Body of pancreas (tissue), 4 donors: Measurements from ENCODE around the gene ACTN1. TPM values are rescaled to one million over a fixed set of nuclear protein-coding genes. Genes with fewer than 3 reads are reported as not detected.

Experiments
- ATAC-seq: fragments of 150-250 bp; one replicate; pipeline ENCODE4 v1.9.1; 2016
- DNase-seq, 4 donors: peaks; one replicate each; pipeline ENCODE4 v3.0.0-alpha.2; 2019
- H3K27ac ChIP-seq, 4 donors: fragments of 200-600 bp; sonication (generic); 1 replicate in 3 of 4; 2 replicates in 1 of 4; pipeline versions ENCODE4 v1.5.1 to v1.6.1; 2016 to 2019; ENCODE audit warnings: mild to moderate bottlenecking in 1 of 4, mixed read lengths in 1 of 4, moderate library complexity in 1 of 4
- H3K27me3 ChIP-seq, 2 donors: fragments of 200-600 bp; sonication (generic); one replicate each; pipeline ENCODE4 v1.6.0; 2016; ENCODE audit warnings: mild to moderate bottlenecking in 1 of 2
- H3K36me3 ChIP-seq, 2 donors: fragments of 200-600 bp; sonication (generic); replicated peaks in 1 of 2; 2 replicates each; pipeline ENCODE4 v1.5.1; 2016; ENCODE audit warnings: low read depth in 2 of 2; ENCODE audit not compliant: insufficient read depth in 1 of 2
- H3K4me1 ChIP-seq: fragments of 200-600 bp; sonication (generic); one replicate; pipeline ENCODE4 v1.6.0; 2016
- H3K4me3 ChIP-seq, 2 donors: fragments of 200-600 bp; sonication (generic); 1 replicate in 1 of 2; 2 replicates in 1 of 2; pipeline ENCODE4 v1.5.1; 2016 to 2019
- H3K9me3 ChIP-seq, 3 donors: fragments of 200-600 bp; sonication (generic); 1 replicate in 2 of 3; 2 replicates in 1 of 3; pipeline ENCODE4 v1.5.1; 2016
- CTCF ChIP-seq, 7 experiments: fragments of 450-650 bp in 4 of 7; fragments of 200-600 bp in 3 of 7; sonication (generic) in 3 of 7; IDR thresholded peaks; one replicate each; pipeline ENCODE4 v1.5.1; 2016 to 2019; ENCODE audit warnings: antibody characterized with exemption in 7 of 7
- POLR2A ChIP-seq, 3 donors: fragments of 450-650 bp; IDR thresholded peaks; one replicate each; pipeline ENCODE4 v1.6.1; 2016; ENCODE audit warnings: antibody characterized with exemption in 3 of 3, mild to moderate bottlenecking in 2 of 3
- WGBS, 2 donors: methylation state at CpG; one replicate each; pipeline ENCODE4 v1.1.5; 2017; 5-methylcytosine and 5-hydroxymethylcytosine counted together
- intact Hi-C: fragments of 100-400 bp; cut with DNase I; formaldehyde crosslinking; loops from one replicate; pipeline ENCODE4 v1.15.1; 2023
- small RNA-seq: library from RNA; depleted of rRNA; stranded (forward); fragments of <200 nt; gene quantifications from one replicate; pipeline ENCODE3, GENCODE V24; 2016
- total RNA-seq, 2 donors: library from RNA; depleted of rRNA; stranded (reverse); fragments of >200 nt; gene quantifications; one replicate each; pipeline ENCODE4 v1.1.0, GENCODE V29; 2016

ACTN1 gene
- total RNA-seq, 2 donors from 2014 or later, result 84.8 to 93.6 TPM

GRCh38 chr14:68824517-68825347 lies 154.4 kb downstream of the ACTN1 start:
- intact Hi-C loops, result loop anchor here (5.0 kb wide), 1 partner anchor 887 kb away; no protein-coding TSS in a partner anchor
- no peak overlapping the region for H3K27ac ChIP-seq
- H3K4me1 ChIP-seq, result peaks cover 20% of the 10 kb centered on the region
- WGBS, 2 donors, result 22 to 32% methylated on average over 8 to 10 of the region's 11 CpGs
- no peaks in the 10 kb centered on the region for H3K27me3 ChIP-seq
- H3K9me3 ChIP-seq, result no peaks in the 10 kb centered on the region
- no peak overlapping the region for H3K4me3 ChIP-seq
- TF ChIP-seq POLR2A (IDR thresholded peaks at IDR 0.05) (no peak), CTCF (IDR thresholded peaks at IDR 0.05) (peak; percentile 62 to 90 (median 88))
- peak; percentile 93 for ATAC-seq
- peak; percentile 89 to 94 (median 91) for DNase-seq
- no peaks in the 10 kb centered on the region for H3K36me3 ChIP-seq

- WGBS, 2 donors, result 100% methylated on average over 1 of the region's 1 CpG; no CpG with 5 or more reads in 1 of the 2 donors
- Histone ChIP-seq H3K4me1 (peaks cover 20% of the 10 kb centered on the region), H3K27me3 (no peaks in the 10 kb centered on the region), H3K36me3 (no peaks in the 10 kb centered on the region), H3K27ac (peak overlapping the region in 3 of 4 donors; percentile 12 to 52 (median 37)), H3K9me3 (no peaks in the 10 kb centered on the region), H3K4me3 (no peak overlapping the region)
- intact Hi-C loops, result loop anchor here (5.0 kb wide), 1 partner anchor 887 kb away; no protein-coding TSS in a partner anchor
- no peak for ATAC-seq
- TF ChIP-seq CTCF (IDR thresholded peaks at IDR 0.05) (no peak), POLR2A (IDR thresholded peaks at IDR 0.05) (no peak)
- DNase-seq, result no peak
These were observed 154.9 kb downstream of the ACTN1 start for GRCh38 chr14:68824207-68824516.

Small RNA genes within 50 kb of the gene (small RNA-seq; reads per million reads assigned to genes)
- gene BANF1P1 (not detected), gene HMGN1P3 (not detected), gene RPS29P1 (not detected)

Other genes with a start within 250 kb of the ACTN1 start
- 100 to 1,000 TPM; 155 to 365 TPM for gene ZFP36L1, start 186.2 kb downstream of the ACTN1 start, total RNA-seq
- 10 to 100 TPM; 20.5 to 25.4 TPM for gene DCAF5, start 173.8 kb upstream of the ACTN1 start, total RNA-seq
- 10 to 100 TPM; 11.2 to 21.5 TPM for gene EXD2, start 212.2 kb upstream of the ACTN1 start, total RNA-seq